NCI-H2196 treated with DMSO at 0.1 percent for 48 hours (cell line): ENCODE measurements around the gene SLC25A13.

Experiments used
- DNase-seq: peaks from one replicate; lab custom pipeline; 2025; ENCODE audit not compliant: unreplicated experiment; lab: John Stamatoyannopoulos, UW

Gene SLC25A13

DNA sequence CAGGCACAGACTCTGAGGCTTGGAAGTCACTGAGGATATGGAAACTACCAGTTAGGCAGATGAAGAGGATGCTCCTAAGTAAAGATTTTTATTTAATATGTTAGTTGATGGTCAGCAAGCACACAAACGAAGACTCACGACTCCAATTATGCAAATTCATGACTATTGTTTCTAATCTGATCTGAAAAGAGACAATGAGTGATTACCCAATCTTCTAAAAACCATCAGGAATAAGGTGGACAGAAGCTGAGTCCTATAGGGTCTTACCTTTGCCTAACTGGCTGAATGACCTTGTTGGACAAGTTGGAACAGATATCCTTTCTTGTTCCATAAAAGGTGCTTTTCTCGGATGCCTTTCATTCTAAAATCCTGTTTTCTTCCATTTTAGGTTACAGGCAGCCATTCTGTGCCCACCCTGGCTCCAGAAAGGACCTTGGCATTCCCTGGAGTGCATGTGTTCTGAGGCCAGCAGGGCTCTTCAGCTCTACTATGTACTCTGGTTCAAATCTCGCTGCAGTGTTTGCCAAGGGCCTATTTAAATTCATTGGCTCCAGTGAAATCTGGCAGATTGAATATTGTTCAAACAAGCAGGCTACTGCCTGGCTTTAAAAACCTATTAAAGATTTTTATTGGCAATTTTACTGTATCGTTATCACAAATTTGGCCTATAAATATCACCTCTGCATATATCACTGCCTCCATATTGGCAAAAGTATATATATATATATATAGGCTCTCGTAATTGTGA, 77.5 kb downstream of the SLC25A13 start:
- no peak for DNase-seq

DNA sequence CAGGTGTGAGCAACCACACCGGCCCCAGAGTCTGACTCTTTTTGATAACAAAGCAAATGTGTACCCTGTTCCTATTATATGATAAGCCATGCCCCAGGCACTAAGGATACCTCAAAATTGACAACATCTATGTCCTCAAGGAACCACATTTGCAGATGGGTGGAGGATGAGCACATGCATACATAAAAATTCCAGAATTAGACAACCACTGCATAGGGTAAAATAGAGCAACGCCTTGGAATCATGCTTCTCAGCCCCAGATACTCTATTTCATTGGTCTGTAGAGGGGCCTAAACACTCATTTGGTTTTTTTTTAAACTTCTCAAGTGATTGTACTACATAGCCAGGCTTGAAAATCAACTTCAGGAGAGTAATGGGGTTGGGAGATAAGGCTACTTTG, 78.7 kb downstream of the SLC25A13 start:
- no peak for DNase-seq

DNA sequence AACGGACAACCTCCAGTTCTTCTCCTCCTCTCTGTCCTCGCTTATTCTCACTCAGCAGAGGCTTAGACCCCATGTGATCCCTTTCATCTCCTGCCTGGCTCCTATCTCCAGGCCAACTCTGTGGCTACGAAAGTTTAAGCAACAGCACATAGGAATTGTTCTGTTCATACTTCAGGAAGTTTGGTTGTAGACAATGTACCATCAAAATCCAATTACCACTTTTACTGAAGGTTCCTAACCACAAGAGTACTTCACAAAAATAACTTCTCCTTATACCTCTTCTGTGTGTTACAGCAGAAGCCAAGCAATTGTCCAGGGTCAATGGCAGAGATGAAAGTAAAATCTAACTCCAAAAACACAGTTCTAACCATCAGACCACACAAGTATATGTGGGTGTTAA, 80.0 kb downstream of the SLC25A13 start:
- DNase-seq: no peak

DNA sequence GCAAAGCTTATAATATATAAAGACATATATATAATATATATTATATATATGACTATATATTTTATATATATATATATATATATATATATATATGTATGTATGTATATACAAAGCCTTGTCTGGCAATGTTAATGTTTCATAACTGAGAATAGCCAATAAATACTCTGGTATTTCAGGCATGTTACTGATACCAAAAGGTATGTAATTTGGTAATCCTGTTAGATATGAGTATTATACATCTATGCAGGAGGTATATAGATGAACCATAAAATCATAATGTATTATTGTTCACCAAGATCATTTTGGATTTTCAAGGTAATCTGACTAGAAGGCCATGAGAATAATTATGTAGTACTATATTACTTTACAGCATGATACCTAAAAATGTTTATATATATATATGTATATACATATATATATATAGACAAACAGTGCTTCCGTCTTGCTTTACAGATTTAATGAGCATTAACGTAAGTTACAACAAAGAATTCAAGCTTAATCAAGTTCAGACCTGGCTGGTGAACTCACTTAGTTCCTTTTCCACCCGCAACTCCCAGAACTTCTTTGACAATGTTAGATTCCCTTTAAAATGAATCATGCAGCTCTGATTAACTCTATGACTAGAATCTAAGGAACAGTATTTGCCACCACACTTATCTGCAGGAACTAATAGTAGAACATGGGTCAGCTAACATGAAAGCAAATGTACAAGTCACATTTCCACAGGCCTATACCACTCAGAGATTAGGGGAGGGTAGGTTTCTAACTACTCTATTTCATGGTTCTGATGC, 82.7 kb downstream of the SLC25A13 start:
- no peak for DNase-seq

DNA sequence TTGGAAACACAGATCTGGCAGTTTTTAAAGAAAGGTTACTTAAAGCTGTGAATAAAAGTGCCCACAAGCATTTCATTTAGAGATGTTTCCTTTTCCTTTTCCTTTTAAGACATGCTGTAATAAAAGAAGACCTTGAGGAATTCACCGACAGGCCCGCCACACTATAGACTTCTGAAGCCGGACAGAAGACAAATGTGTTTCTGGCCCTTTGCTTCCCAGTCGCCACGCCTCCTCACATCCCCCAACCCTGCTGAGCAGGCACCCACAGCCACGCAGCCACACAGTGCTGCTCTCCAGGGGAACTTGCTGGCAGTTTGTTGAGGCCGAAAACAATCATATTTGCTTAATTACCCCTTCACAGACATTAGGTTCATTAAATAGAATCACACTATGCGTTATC, 83.4 kb downstream of the SLC25A13 start:
- DNase-seq: no peak

DNA sequence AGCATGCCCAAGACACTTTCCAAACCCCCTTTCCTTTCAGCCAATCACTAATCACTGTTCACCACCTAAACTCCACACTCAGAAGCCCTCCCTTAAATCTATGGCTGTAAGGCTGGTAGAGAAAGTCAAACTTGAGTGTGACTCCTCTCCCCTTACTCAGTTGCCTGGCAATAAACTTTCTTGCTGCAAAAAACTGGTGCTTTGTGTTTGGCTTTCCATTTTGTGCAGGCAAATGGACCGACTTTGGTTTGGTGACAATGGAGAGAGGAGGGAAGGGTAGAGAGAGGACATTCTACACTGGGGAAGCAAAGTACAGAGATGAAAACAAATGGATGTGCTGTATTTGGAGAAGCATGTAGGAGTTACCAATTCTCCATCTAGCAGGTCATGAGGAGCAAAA, 84.9 kb downstream of the SLC25A13 start:
- DNase-seq: no peak

DNA sequence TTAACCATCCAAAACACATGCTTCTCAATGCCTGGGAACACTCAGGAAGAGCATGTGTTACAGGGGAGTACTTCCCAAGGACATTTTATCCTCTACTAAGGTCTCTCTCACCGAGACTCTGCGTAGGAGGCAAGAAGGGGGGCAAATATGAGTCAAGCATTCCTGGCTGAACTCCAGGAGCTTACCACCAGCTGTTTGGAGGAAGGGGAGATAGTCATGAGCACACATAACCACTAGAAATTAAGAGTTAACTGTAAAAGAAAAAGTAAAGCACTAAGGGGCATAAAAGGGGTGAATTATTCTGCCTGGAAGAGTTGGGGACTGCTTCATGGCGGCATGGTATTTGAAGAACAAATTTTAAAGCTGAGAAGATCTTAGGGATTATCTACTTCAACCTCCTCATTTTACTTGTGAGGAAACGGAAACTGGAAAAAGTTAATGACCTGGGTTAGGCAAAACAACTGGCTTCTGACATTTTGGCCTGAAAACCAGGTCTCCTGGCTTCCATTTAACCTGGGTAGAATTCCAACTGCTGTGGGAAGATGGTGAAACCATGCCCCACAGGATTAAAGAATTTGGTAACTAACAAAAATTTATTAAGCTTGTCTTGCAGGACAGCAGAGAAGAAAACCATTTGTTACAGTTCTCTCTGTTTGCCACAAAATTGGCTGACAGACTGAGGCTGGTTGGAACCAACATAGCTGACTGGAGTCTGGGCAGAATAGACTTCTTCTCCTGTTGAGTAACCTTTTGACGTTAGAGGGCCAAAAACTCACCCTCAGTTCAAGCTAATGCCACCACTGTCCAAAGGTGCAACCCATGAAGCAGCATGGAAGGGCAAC, 85.5 kb downstream of the SLC25A13 start:
- DNase-seq: no peak

DNA sequence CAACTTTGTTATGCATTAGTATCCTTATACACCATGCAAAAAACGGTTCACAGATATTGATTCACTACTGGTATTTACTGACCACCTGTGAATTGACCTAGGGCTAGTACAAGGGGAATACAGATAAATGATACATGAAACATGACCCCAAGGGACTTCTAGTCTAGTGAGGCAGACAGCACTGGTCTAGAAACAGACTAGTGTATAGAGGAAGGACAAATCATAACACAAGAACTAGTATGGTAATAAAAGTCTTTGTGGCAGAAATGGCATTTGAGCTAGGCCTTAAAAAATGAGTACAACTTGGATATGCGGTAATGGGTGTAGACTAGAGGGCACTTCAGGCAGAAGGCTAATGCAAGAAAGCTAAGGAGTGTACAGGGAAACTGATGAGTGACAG, 86.6 kb downstream of the SLC25A13 start:
- no peak for DNase-seq

DNA sequence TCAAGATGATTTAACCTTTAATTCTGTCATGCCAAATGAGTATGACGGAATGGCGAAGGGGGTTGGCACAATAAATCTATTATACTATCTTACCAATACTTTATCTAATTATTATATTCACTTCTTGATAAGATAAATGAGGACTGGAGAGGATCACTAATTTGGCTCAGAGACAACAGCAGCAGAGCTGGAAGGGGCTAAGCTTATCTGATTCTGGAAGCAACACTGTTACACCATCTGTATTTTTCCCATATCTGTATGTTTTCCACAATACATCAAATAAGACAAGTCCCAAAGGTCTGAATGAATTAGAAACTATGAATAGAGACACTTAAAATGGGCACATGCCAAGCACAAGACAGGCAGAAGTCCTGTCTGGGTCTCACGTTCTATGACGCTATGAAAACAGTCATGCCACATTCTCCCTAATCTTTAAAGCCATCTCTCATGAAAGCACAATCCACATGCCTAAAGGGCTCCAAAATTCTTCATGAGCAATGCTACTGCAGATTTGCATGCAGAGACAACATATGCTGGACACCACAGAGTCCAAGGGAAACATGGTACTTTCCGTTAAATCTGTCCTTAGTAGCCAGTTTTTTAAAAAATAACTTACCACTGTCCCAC, 88.3 kb downstream of the SLC25A13 start:
- no peak for DNase-seq

DNA sequence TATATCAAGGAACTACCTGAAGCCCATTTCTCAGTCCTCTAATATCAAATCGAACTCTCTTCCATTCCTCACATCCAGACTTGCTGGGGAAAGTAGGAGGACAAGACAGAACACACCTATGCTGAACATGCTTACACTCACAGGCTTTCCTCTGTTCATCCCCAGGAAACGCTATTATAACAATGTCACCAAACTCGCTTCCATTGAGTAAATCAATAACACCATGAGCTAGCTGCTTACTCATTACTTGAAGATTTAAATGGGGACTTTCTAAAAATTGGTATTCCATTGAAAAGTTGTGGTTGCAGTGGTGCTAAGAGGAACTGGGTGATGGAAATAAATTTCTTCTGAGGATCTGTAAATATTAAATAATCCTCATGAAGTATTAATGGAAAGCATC, 88.8 kb downstream of the SLC25A13 start:
- no peak for DNase-seq

DNA sequence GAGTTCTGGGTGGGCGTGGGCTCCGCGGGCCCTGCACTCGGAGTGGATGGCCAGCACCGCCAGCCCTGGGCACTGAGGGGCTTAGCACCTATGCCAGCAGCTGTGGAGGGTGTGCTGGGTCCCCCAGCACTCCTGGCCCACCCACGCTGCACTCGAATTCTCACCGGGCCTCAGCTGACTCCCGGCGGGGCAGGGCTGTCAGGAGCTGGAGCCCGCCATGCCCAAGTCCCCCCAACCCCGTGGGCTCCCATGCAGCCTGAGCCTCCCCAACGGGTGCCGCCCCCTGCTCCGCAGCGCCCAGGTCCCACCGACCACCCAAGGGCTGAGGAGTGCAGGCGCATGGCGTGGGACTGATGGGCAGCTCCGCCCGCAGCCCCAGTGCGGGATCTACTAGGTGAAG, 93.1 kb downstream of the SLC25A13 start:
- no peak for DNase-seq

DNA sequence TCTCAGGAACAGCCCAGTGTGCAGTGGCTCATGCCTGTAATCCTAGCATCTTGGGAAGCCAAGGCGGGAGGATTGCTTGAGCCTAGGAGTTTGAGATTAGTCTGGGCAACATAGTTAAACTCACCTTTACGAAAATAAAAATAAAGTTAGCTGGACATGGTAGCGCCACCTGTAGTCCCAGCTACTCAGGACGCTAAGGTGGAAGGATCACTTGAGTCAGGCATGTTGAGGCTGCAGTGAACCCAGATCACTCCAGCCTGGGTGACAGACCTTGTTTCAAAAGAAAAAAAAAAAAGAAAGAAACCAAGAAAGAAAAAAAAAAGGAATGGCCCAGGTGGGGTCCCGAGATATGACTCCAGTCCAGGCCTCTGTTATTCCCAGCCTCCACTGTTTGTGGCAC, 96.6 kb downstream of the SLC25A13 start:
- DNase-seq: no peak

DNA sequence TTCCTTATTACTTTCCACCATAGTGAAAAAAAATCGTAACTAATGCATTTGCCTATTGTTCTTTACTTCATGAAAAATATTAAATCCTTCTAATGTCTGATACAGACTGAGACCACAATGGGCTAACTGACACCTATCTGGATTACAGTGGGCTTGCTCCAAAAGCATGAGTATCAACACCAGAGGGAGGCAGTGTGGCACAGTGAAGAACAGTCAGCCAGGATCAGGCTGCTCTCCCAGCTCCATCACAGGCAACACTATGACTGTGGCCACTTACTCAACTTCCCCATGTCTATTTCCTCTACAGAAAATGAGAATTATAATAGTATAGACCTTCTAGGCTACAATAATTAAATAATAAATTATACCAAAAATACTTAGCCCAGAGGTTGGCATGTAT, 97.2 kb downstream of the SLC25A13 start:
- DNase-seq: no peak

DNA sequence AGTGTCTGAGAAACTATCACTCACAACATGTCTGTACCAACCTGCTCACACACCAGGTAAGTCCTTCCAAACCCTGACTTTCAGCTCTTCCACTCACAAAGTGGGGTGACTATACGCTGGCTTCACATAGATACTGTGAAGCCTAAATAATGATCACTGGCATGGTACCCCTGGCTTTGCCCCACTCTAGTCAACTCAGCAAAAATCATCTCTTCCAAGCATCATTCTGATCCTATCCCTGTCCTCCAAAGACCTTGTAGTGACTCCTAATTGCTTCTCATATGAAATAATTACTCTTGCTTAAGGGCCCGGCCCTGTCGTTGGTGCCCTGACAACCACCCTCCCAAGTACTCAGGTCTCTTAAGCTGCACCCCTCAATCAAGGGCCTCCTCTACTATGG, 97.8 kb downstream of the SLC25A13 start:
- no peak for DNase-seq

DNA sequence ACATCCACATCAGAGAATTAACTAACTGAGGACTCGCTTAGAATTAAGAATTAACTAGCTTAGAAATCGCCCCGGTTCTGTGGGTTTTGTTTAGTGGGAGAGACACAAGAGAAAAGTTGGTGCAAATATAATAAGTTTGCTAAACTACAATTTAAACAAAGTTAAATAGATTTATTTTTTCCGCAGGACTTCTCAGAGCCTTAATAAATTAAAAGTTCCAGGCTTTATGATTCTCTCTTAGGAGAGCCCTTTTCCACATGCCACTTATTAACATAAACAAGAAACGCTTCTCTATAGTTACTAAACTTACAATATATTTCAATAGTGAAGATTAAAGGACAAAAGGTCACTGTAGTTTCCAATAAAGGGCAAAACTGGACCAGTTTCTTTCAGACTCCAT, 100.0 kb downstream of the SLC25A13 start:
- DNase-seq: no peak

DNA sequence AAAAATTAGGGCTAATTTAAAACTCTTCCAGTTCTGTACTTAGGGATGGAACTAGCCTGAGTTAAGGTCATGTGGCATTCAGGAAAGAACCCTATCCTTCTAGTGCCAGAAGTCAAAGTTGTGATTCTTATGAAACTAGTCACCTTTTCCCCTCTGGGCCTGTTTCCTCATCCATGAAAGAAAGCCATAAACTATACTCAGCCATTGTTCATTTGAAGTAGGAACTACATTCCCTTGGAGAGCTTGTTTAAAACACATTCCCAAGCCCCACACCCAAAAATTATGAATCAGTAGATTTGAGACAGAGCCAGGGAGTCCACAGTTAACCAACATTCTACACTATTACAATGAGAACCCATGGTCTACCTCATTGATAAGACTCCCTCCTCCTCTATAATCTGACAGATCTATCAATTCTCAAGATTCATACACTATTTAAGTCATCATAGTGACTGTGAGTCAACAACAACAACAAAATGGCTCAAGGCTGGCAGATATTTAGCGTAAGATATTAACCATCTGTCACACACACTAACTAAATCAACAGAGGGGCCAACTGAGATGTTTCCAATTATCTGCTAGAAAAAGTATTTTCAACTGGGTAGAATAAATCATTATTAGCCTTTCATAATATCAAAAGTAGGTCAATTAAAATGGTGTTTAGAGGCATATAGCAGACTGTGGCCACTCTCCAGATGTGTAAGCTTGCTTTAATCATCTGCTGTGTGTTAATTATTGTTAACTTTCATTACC, 102.3 kb downstream of the SLC25A13 start:
- DNase-seq: no peak

DNA sequence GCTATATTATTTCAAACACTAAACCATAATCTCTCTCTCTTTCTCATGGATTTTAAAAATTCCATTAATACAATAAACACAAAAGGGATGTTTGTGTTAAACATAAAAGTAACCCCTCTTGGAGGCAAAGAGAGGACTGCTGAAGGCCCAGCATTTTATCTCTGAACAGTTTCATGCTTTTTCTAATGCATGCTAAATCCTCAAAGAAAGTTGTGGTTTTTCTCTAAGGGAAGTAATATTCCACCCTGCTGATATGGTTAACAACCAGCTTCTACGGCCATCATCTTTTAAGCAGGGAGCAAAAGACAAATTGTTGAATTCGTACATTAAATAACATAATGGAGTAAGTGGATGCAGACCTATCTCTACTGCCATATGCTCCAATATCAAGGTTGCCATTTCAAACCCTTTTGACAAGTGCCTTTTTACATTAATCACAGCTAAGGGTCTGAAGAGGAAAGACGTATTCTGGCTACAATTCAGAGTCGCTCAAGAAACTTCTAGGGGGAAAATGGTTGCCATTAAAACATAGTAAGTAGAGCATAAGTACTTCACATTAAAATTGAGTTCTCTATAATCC, 103.1 kb downstream of the SLC25A13 start:
- no peak for DNase-seq

DNA sequence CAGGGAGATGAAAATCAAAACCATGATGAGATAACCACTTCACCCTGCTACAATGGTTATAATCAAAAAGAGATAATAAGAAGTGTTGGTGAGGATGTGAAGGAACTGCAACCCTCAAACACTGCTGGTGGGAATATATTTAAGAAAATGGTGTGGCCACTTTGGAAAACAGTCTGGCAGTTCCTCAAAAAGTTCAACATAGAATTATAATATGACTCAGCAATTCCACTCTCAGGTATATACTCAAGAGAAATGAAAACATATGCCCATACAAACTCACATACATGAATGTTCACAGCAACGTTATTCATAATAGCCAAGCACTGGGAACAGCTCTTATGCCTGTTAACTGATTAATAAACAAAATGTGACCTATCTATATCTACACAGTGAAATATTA, 104.8 kb downstream of the SLC25A13 start:
- no peak for DNase-seq

DNA sequence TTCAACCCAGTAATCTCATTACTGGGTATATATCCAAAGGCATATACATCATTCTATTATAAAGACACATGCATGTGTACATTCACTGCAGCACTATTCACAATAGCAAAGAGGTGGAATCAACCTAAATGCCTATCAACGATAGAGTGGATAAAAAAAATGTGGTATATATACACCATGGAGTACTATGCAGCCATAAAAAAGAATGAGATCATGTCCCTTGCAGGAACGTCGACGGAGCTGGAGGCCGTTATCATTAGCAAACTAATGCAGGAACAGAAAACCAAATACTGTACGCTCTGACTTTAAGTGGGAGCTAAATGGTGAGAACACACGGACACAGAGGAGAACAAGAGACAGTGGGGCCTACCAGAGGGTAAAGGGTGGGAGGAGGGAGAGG, 105.5 kb downstream of the SLC25A13 start:
- DNase-seq: no peak

DNA sequence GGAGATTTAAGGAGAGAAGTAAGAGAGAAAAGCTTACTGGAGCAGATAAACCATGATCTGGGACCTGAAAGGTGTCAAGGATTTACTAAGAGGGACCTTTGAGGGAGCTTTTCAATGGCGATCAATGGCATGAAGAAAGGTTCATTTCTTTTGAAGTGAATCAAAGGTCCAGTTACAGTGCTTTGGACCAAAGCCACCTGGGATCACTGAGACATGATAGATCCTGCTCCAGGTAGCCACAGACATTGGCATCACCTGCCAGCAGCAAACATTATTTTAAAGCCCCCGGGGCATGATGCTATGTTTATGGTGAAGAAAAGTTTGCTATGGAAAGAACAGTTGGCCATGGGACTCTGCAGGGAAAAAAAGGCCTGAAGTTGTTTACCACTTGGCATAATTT, 109.4 kb downstream of the SLC25A13 start:
- DNase-seq: no peak
